ENCODE data around the gene MYO1G. TPM values are rescaled to one million over a fixed set of nuclear protein-coding genes. Genes with fewer than 3 reads are reported as not detected.

Gene MYO1G
- 1 to 10 TPM; 1.3 to 5.0 (median 2.6) TPM for total RNA-seq

- intact Hi-C loops (cut with DNase I), result no loop called here
- H3K27me3 ChIP-seq, result no peaks in the 10 kb centered on the region
- H3K9me3 ChIP-seq, result no peaks in the 10 kb centered on the region
- peak within 1 kb of the TSS; percentile 44 to 87 (median 64) for H3K27ac ChIP-seq
- H3K4me1 ChIP-seq, result peaks cover 18 to 56% (median 33%) of the 10 kb centered on the region in 3 donors
- 51 to 53% methylated on average over 5 to 9 of the region's 24 CpGs for WGBS, 2 donors
- DNase-seq, result peak; percentile 36
- H3K36me3 ChIP-seq, result peaks cover 0 to 36% (median 7%) of the 10 kb centered on the region in 3 donors
- TF ChIP-seq POLR2A (IDR thresholded peaks at IDR 0.05) (no peak), CTCF (IDR thresholded peaks at IDR 0.05) (no peak)
- peak within 1 kb of the TSS; percentile 10 to 57 (median 28) for H3K4me3 ChIP-seq
Measured at GRCh38 chr7:44978511-44979366, at the start of gene MYO1G. Gene MYO1G, minus strand, starts transcription at chr7:44979015. Its CDS starts 54 bp downstream, at chr7:44978961.

DNA sequence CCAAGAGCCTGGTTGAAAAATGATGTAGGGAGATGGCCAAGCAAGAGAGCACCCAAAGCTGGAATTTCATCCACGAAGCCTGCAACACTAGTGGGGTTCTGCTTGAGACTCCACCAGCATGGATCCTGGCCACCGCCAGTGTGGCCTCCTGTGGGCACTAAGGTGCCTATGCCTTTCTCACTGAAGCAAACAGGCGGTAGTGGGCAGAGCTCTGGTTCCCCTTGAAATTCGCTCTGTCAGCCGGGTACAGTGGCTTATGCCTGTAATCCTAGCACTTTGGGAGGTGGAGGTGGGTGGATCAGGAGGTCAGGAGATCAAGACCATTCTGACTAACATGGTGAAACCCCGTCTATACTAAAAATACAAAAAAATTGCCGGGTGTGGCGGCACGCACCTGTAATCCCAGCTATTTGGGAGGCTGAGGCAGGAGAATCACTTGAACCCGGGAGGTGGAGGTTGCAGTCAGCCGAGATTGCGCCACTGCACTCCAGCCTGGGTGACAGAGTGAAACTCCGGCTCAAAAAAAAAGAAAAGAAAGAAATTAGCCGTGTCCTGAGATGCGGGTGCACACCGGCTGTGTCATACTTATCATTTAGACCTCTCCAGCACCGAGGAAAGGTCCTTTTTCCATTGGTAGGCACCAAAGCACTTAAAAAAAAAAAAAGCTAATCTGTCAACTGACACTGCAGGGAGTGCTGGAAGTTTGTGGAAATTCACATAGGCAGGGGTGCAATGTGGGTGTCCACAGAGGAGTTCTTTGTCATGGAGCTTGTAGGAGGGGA lies 49.5 kb upstream of the MYO1G start:
- 76 to 77% methylated on average over 14 to 17 of the region's 17 CpGs for WGBS, 2 donors
- Histone ChIP-seq H3K27me3 (no peaks in the 10 kb centered on the region), H3K4me3 (peak overlapping the region; percentile 5 to 57 (median 34)), H3K9me3 (no peaks in the 10 kb centered on the region), H3K27ac (peak overlapping the region in 3 of 4 donors; percentile 39 to 73 (median 46)), H3K4me1 (peaks cover 3 to 69% (median 42%) of the 10 kb centered on the region in 3 donors), H3K36me3 (peaks cover 0 to 22% (median 0%) of the 10 kb centered on the region in 3 donors)
- intact Hi-C loops (cut with DNase I), result no loop called here
- TF ChIP-seq POLR2A (IDR thresholded peaks at IDR 0.05) (no peak), CTCF (IDR thresholded peaks at IDR 0.05) (no peak)
- DNase-seq, result no peak

DNA sequence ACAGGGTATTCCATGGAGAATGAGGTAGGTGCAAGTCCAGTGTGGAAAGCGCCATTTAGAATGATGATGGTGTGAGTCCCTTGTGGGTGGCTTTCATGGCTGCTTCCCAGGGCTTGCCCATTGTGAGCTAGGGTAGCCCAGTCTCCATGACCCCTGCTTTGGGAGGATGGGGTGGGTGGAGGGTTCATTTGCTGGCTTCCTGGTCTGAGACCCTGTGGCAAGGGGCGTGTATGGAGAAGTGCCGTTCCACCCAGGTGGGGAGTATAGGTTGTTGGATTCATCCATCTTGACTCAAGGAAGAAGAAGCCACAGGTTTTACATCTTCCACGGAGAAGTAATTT lies 48.9 kb upstream of the MYO1G start:
- no peaks in the 10 kb centered on the region for H3K9me3 ChIP-seq
- TF ChIP-seq POLR2A (IDR thresholded peaks at IDR 0.05) (no peak), CTCF (IDR thresholded peaks at IDR 0.05) (no peak)
- no peaks in the 10 kb centered on the region for H3K27me3 ChIP-seq
- no peak for DNase-seq
- 44 to 61% methylated on average over 1 to 3 of the region's 4 CpGs for WGBS, 2 donors
- H3K36me3 ChIP-seq, result peaks cover 0 to 22% (median 0%) of the 10 kb centered on the region in 3 donors
- H3K4me1 ChIP-seq, result peaks cover 0 to 63% (median 37%) of the 10 kb centered on the region in 3 donors
- peak overlapping the region; percentile 5 to 57 (median 34) for H3K4me3 ChIP-seq
- peak overlapping the region; percentile 39 to 73 (median 52) for H3K27ac ChIP-seq
- intact Hi-C loops (cut with DNase I), result no loop called here

GRCh38 chr7:45026984-45027773 lies 48.4 kb upstream of the MYO1G start:
- Histone ChIP-seq H3K4me3 (peak overlapping the region; percentile 5 to 57 (median 34)), H3K27ac (peak overlapping the region; percentile 39 to 80 (median 64)), H3K4me1 (peaks cover 0 to 57% (median 35%) of the 10 kb centered on the region in 3 donors), H3K9me3 (no peaks in the 10 kb centered on the region), H3K27me3 (no peaks in the 10 kb centered on the region), H3K36me3 (peaks cover 0 to 22% (median 0%) of the 10 kb centered on the region in 3 donors)
- WGBS, 2 donors, result 43 to 52% methylated on average over 10 of the region's 10 CpGs
- intact Hi-C loops (cut with DNase I), result no loop called here
- DNase-seq, result no peak
- TF ChIP-seq CTCF (IDR thresholded peaks at IDR 0.05) (no peak), POLR2A (IDR thresholded peaks at IDR 0.05) (peak in 1 of 4 donors; percentile 36)

Measured in esophagus squamous epithelium (tissue), 5 donors.